ENCODE results near the gene WAS. TPM values are rescaled to one million over a fixed set of nuclear protein-coding genes. Genes with fewer than 3 reads are reported as not detected.

WAS gene
- total RNA-seq, 1 experiment from 2014 or later = 0.90 TPM

- intact Hi-C loops (cut with micrococcal nuclease; ENCODE audit: unreplicated experiment) = no loop called here
- ChIA-PET CTCF (no interaction called here), POLR2A (ENCODE audit: low non-redundant PET) (interaction anchor here (0.6 kb wide), 1 partner anchor 154 kb away, joined by 3 read pairs; no protein-coding TSS in a partner anchor)
- Histone ChIP-seq H3K4me1 (ENCODE audit: insufficient read depth, low read length, poor library complexity, severe bottlenecking) (no peaks in the 10 kb centered on the region), H3K36me3 (ENCODE audit: insufficient read depth, low read length, poor library complexity, severe bottlenecking) (no peaks in the 10 kb centered on the region), H3K27ac (ENCODE audit: low read depth, low read length, poor library complexity, severe bottlenecking) (peak overlapping the region; percentile 88), H3K9me3 (ENCODE audit: low read depth, low read length, poor library complexity, severe bottlenecking) (no peaks in the 10 kb centered on the region), H3K27me3 (replicated peaks; ENCODE audit: insufficient read depth, low read depth, low read length, poor library complexity) (no peaks in the 10 kb centered on the region), H3K4me3 (ENCODE audit: low read depth, low read length, poor library complexity, severe bottlenecking) (peak overlapping the region; percentile 53)
- DNase-seq (ENCODE audit: low spot score) = no peak
- TF ChIP-seq EZH2 (IDR thresholded peaks at IDR 0.05; ENCODE audit: borderline replicate concordance, low read depth, low read length, poor library complexity, severe bottlenecking) (no peak), CTCF (conservative IDR thresholded peaks at IDR 0.05; ENCODE audit: low read depth, low read length) (no peak)
- BruUV-seq (replicated peaks) = no TSS peak
These were observed 54.3 kb downstream of the WAS start for GRCh38 chrX:48737940-48738339.

Other genes with a start within 250 kb of the WAS start
- 98.9 and 112 TPM in 2 replicates for gene SLC38A5, start 213.5 kb upstream of the WAS start, total RNA-seq (2021)
- gene FTSJ1, start 207.6 kb upstream of the WAS start, total RNA-seq (2021) = 58.3 and 61.3 TPM in 2 replicates
- 10.3 and 11.9 TPM in 2 replicates for gene PORCN, start 174.8 kb upstream of the WAS start, total RNA-seq (2021)
- gene EBP, start 162.0 kb upstream of the WAS start, total RNA-seq (2021) = 152 and 155 TPM in 2 replicates
- gene TBC1D25, start 144.1 kb upstream of the WAS start, total RNA-seq (2021) = 10.8 and 15.0 TPM in 2 replicates
- gene RBM3, start 109.3 kb upstream of the WAS start, total RNA-seq (2021) = 259 and 260 TPM in 2 replicates
- gene WDR13, start 86.3 kb upstream of the WAS start, total RNA-seq (2021) = 48.1 and 58.7 TPM in 2 replicates
- gene SUV39H1, start 12.9 kb downstream of the WAS start, total RNA-seq (2021) = 29.4 and 29.9 TPM in 2 replicates
- not detected in 2 replicates for gene GLOD5, start 77.9 kb downstream of the WAS start, total RNA-seq (2021)
- not detected in 2 replicates for gene GATA1, start 102.8 kb downstream of the WAS start, total RNA-seq (2021)
- gene HDAC6, start 118.3 kb downstream of the WAS start, total RNA-seq (2021) = 49.4 and 82.5 TPM in 2 replicates
- not detected in 2 replicates for gene ERAS, start 142.7 kb downstream of the WAS start, total RNA-seq (2021)
- gene PCSK1N, start 151.8 kb downstream of the WAS start, total RNA-seq (2021) = 16.9 and 17.6 TPM in 2 replicates
- 60.8 and 72.4 TPM in 2 replicates for gene TIMM17B, start 214.0 kb downstream of the WAS start, total RNA-seq (2021)
- gene PQBP1, start 214.1 kb downstream of the WAS start, total RNA-seq (2021) = 113 and 133 TPM in 2 replicates
- gene SLC35A2, start 227.8 kb downstream of the WAS start, total RNA-seq (2021) = 21.7 and 30.4 TPM in 2 replicates
- 14.9 and 19.9 TPM in 2 replicates for gene PIM2, start 235.2 kb downstream of the WAS start, total RNA-seq (2021)